Stimulated activated CD8-positive, alpha-beta memory T cell treated with anti-CD3 and anti-CD28 coated beads, Interleukin-4, amount 100 ng/mL, for 48 hours (primary cell): ENCODE data around the gene EMILIN3.
A peak's percentile ranks its signal among the peaks of the same experiment; 100 is the strongest.

Experiments used
- DNase-seq: peaks from one replicate; pipeline ENCODE4 v3.0.0-alpha.2; 2020

Gene EMILIN3

GRCh38 chr20:41344477-41344876 lies 22.1 kb downstream of the EMILIN3 start:
- no peak for DNase-seq

DNA sequence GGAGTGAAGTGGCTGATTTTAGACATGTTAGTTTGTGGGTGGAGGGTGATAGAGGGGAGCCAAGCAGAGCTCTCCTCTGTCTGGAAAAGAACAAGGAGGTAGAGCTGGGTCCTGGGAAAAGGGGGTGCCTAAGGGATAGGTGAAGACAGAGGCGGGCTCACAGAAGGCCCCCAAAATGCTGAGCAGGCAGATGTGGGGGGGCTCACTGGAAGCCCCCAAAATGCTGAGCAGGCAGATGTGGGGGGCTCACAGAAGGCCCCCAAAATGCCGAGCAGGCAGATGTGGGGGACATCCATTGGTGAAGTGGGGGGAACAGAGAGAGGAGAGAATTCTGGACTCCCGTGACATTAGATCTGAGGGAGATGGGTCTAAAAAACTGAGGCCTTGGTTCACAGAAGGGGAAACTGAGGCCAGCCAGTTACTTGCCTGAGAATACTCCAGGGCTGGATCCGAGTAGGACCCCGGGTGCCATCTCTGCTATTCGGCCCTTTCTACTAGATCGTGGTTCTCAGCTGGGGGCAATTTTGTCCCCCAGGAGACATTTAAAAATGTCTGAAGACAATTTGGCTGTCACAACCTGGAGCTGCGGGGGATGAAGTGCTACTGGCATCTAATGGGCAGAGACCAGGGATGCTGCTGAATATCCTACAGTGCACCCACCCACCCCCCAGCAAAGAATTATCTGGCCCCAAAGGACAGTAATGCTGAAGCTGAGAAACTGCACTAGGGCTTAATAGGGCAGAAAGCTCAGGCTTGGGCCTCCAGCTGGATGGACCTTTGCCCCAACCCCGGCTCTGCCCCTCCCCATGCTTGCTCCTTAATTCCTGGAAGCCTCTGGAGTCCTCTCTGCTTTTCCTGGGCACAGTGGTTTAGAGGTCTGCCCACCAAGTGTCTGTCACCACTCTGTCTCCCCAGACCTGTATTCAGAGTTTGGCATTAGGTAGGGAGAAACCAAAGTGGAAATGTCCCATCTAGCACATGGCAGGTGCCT lies 23.8 kb downstream of the EMILIN3 start:
- no peak for DNase-seq

GRCh38 chr20:41340327-41341055 lies 26.1 kb downstream of the EMILIN3 start, which contains the start of gene LPIN3:
Gene LPIN3 (plus strand): TSS chr20:41340821. CDS start chr20:41345804, 4,983 bp downstream.
- peak; percentile 78 for DNase-seq

GRCh38 chr20:41339957-41340326 lies 26.7 kb downstream of the EMILIN3 start:
- peak; percentile 94 for DNase-seq

GRCh38 chr20:41336711-41337492 lies 29.7 kb downstream of the EMILIN3 start:
- no peak for DNase-seq

DNA sequence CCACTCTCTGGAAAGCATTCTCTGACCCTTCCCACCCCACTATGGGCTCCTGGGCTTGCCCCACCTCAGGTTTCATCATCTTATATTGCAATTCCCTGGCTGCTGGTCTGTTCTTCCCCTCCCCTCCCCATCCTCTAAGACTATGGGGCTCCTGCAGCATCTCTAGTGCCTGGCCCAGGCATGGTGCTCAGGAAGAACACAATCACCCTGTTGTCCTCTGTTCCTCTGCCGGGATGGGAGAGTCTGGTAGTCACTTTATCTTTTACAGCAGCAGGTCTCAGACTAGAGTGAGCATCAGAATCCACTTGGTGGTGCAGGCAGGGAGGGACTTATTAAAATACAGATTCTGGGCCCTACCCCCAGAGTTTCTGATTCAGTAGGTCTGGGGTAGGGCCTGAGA lies 31.0 kb downstream of the EMILIN3 start:
- DNase-seq: no peak

- no peak for DNase-seq
These were observed 31.9 kb downstream of the EMILIN3 start for GRCh38 chr20:41334443-41335421.

GRCh38 chr20:41334036-41334435 lies 32.6 kb downstream of the EMILIN3 start:
- no peak for DNase-seq

DNA sequence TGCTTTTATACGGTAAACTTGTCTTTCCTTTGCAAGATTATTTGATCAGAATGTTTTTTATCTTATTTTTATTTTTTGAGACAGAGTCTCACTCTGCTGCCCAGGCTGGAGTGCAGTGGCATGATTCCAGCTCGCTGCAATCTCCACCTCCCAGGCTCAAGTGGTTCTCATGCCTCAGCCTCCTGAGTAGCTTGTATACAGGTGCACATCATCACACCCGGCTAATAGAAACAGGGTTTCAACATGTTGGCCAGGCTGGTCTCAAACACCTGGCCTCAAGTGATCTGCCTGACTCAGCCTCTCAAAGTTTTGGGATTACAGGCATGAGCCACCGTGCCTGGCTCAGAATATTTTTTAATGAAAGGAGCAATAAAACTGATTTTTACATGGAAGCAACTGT lies 34.9 kb downstream of the EMILIN3 start:
- no peak for DNase-seq

GRCh38 chr20:41330941-41331340 lies 35.7 kb downstream of the EMILIN3 start:
- DNase-seq: no peak

DNA sequence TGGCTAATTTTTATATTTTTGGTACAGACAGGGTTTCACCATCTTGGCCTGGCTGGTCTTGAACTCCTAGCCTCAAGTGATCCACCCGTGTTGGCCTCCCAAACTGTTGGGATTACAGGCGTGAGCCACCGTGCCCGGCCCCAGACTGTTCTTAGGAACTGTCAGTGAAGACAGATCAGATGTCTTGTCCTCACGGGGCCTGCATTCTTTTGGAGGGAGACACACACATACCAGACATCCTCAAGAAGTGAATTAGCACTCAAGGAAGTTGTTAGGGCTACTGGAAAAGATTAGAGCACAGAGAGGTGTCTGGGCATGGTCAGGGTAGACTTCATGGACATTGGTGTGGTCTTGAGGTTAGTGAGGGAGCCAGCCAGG lies 36.3 kb downstream of the EMILIN3 start:
- no peak for DNase-seq

- peak; percentile 67 for DNase-seq
These were observed 36.9 kb downstream of the EMILIN3 start for GRCh38 chr20:41329435-41330342.

DNA sequence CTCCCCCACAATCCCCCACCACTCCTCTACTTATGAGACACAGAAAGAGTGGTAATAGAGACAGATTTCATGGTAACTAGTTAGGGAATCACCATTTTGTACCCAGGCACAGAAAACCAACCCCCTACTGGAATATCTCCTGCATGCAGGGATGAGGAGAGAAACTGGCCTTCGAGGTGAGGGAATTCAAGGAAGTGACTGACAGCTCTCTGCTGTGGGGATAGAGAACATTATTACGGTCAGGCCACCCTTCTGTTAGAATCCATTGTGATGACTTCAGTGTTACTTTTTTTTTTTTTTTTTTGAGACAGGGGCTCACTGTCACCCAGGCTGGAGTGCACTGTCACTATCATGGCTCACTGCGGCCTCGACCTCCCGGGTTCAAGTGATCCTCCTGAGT lies 39.4 kb downstream of the EMILIN3 start:
- DNase-seq: no peak

GRCh38 chr20:41320976-41321375 lies 45.6 kb downstream of the EMILIN3 start:
- DNase-seq: no peak

DNA sequence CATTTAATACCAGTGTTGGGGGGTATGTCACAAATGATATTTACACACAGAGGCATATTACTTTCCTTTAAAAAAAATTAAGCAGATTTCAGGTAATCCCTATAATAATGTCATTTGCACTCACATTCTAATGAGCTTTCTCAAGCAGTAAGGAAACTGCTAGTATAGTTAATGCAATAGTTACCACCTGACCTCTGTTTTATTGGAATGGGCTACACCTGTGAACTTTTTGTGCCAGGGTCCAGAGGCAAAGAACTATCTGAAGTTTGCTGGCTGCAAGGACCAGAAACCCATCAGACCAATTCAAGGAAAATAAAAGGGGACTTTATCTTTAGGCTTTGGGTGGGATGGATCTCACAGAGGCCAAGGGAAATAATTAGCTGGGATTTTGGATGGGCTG lies 46.2 kb downstream of the EMILIN3 start:
- DNase-seq: no peak

GRCh38 chr20:41318271-41318649 lies 48.4 kb downstream of the EMILIN3 start:
- no peak for DNase-seq

- DNase-seq: peak; percentile 96
These were observed 48.9 kb downstream of the EMILIN3 start, which contains the start of gene ZHX3 for GRCh38 chr20:41317546-41318270. Gene ZHX3 (minus strand): TSS chr20:41317731. CDS start chr20:41204916, 112,815 bp downstream.

GRCh38 chr20:41316602-41317545 lies 49.7 kb downstream of the EMILIN3 start:
- peak; percentile 90 for DNase-seq

GRCh38 chr20:41316051-41316450 lies 50.6 kb downstream of the EMILIN3 start:
- DNase-seq: no peak
